ENCODE data around the gene BARHL2. TPM values are rescaled to one million over a fixed set of nuclear protein-coding genes. Genes with fewer than 3 reads are reported as not detected.

Gene BARHL2
- total RNA-seq, 1 experiment from 2014 or later = not detected

GRCh38 chr1:90729504-90730242 is 12.6 kb upstream of the BARHL2 start:
- peaks cover 66% of the 10 kb centered on the region for H3K27me3 Mint-ChIP-seq (ENCODE audit: unreplicated experiment)
- H3K9me3 Mint-ChIP-seq (ENCODE audit: low read depth, unreplicated experiment) = no peaks in the 10 kb centered on the region
- no peak for DNase-seq
- H3K4me1 Mint-ChIP-seq (ENCODE audit: low read depth, unreplicated experiment) = peaks cover 8% of the 10 kb centered on the region
- H3K27ac Mint-ChIP-seq (ENCODE audit: unreplicated experiment) = no peak overlapping the region
- no TSS peak for BruUV-seq (replicated peaks)
- peak overlapping the region; percentile 96 for H3K4me3 Mint-ChIP-seq (ENCODE audit: low read depth, unreplicated experiment)
- peaks cover 8% of the 10 kb centered on the region for H3K36me3 Mint-ChIP-seq (ENCODE audit: insufficient read depth, unreplicated experiment)
- TF ChIP-seq CTCF (IDR thresholded peaks at IDR 0.05; ENCODE audit: unreplicated experiment) = no peak
- CTCF ChIA-PET = interaction anchor here (2.0 kb wide), 1 partner anchor 8 kb away, joined by 7 read pairs; no protein-coding TSS in a partner anchor
- intact Hi-C loops (cut with micrococcal nuclease; ENCODE audit: unreplicated experiment) = no loop called here

GRCh38 chr1:90728502-90729287 is 11.6 kb upstream of the BARHL2 start:
- Mint-ChIP-seq H3K4me1 (ENCODE audit: low read depth, unreplicated experiment) (peaks cover 8% of the 10 kb centered on the region), H3K27ac (ENCODE audit: unreplicated experiment) (no peak overlapping the region), H3K9me3 (ENCODE audit: low read depth, unreplicated experiment) (no peaks in the 10 kb centered on the region), H3K36me3 (ENCODE audit: insufficient read depth, unreplicated experiment) (peaks cover 8% of the 10 kb centered on the region), H3K27me3 (ENCODE audit: unreplicated experiment) (peaks cover 64% of the 10 kb centered on the region), H3K4me3 (ENCODE audit: low read depth, unreplicated experiment) (no peak overlapping the region)
- DNase-seq = no peak
- CTCF ChIA-PET = no interaction called here
- no TSS peak for BruUV-seq (replicated peaks)
- TF ChIP-seq CTCF (IDR thresholded peaks at IDR 0.05; ENCODE audit: unreplicated experiment) = no peak
- intact Hi-C loops (cut with micrococcal nuclease; ENCODE audit: unreplicated experiment) = no loop called here

- BruUV-seq (replicated peaks) = no TSS peak
- H3K27ac Mint-ChIP-seq (ENCODE audit: unreplicated experiment) = no peak overlapping the region
- H3K27me3 Mint-ChIP-seq (ENCODE audit: unreplicated experiment) = peaks cover 57% of the 10 kb centered on the region
- intact Hi-C loops (cut with micrococcal nuclease; ENCODE audit: unreplicated experiment) = no loop called here
- H3K9me3 Mint-ChIP-seq (ENCODE audit: low read depth, unreplicated experiment) = no peaks in the 10 kb centered on the region
- H3K4me3 Mint-ChIP-seq (ENCODE audit: low read depth, unreplicated experiment) = no peak overlapping the region
- no peak for TF ChIP-seq CTCF (IDR thresholded peaks at IDR 0.05; ENCODE audit: unreplicated experiment)
- H3K4me1 Mint-ChIP-seq (ENCODE audit: low read depth, unreplicated experiment) = peaks cover 8% of the 10 kb centered on the region
- peaks cover 8% of the 10 kb centered on the region for H3K36me3 Mint-ChIP-seq (ENCODE audit: insufficient read depth, unreplicated experiment)
- no peak for DNase-seq
- CTCF ChIA-PET = no interaction called here
Measured at GRCh38 chr1:90727917-90728501, 10.9 kb upstream of the BARHL2 start.

- no TSS peak for BruUV-seq (replicated peaks)
- CTCF ChIA-PET = no interaction called here
- intact Hi-C loops (cut with micrococcal nuclease; ENCODE audit: unreplicated experiment) = no loop called here
- Mint-ChIP-seq H3K9me3 (ENCODE audit: low read depth, unreplicated experiment) (no peaks in the 10 kb centered on the region), H3K4me1 (ENCODE audit: low read depth, unreplicated experiment) (peaks cover 8% of the 10 kb centered on the region), H3K27me3 (ENCODE audit: unreplicated experiment) (peaks cover 47% of the 10 kb centered on the region), H3K4me3 (ENCODE audit: low read depth, unreplicated experiment) (no peak overlapping the region), H3K36me3 (ENCODE audit: insufficient read depth, unreplicated experiment) (peaks cover 8% of the 10 kb centered on the region), H3K27ac (ENCODE audit: unreplicated experiment) (no peak overlapping the region)
- DNase-seq = no peak
- TF ChIP-seq CTCF (IDR thresholded peaks at IDR 0.05; ENCODE audit: unreplicated experiment) = no peak
Measured at GRCh38 chr1:90726986-90727480, 9.9 kb upstream of the BARHL2 start.

All from Calu3 (cell line).